GM19395 (cell line): ENCODE data around the gene BCL2.
"Not testable (repeated sequence)": the region's sequence is repeated elsewhere in the genome, so short reads cannot be mapped to it uniquely, and the experiment has no call there.

Source experiments
- ATAC-seq: cut with Tn5 transposase; IDR thresholded peaks from one replicate; pipeline ENCODE4 v1.9.1; 2021; ENCODE audit warnings: mild to moderate bottlenecking, moderate library complexity; ENCODE audit not compliant: unreplicated experiment

The BCL2 gene

DNA sequence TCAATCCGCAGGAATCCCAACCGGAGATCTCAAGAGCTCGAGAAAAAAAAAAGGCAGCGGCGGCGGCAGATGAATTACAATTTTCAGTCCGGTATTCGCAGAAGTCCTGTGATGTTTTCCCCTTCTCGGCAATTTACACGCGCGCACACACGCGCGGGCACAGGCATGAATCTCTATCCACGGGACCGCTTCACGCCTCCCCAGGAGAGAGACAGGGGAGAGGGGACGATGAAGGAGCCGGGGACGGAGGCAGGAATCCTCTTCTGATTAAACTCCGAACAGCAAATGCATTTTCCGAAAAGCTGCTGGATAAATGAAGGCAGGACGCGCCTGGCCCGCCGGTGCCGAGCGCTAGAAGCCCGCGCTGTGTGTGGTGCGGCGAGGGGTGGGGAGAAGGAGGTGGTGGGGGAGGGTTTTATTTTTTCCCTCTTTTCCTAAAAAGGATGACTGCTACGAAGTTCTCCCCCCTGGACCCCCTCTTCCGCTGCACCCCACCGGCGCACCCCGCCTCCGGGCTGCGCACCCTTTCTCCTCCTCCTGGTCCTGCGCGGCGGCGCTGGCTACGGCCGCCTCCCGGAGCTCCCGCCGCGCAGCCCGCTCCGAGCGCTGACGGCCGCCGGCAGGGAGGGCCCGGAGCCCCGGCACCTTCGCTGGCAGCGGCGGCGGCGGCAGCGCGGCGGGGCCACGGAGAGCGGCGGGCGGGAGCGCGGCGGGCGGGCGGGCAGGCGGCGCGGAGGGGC is at the start of gene BCL2:
TSS of gene BCL2 (minus strand) at position 387 of the 740 bp plus-strand sequence.
- ATAC-seq = peak; percentile 6

DNA sequence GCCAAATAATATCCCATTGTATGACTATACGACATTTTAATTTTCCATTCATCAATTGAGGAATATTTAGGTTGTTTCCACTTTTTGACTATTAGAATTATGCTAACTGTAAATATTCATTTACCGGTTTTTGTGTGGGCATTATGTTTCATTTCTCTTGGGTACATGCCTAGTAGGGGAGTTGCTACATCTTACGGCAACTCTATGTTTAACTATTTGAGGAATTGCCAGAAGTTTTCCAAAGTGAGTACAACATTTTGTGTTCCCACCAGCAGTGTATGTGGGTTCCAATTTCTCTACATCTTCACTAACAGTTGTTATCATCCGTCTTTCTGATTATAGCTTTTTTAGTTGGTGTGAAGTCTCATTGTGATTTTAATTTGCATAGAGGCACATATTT is 49.0 kb upstream of the BCL2 start:
- ATAC-seq = no peak

DNA sequence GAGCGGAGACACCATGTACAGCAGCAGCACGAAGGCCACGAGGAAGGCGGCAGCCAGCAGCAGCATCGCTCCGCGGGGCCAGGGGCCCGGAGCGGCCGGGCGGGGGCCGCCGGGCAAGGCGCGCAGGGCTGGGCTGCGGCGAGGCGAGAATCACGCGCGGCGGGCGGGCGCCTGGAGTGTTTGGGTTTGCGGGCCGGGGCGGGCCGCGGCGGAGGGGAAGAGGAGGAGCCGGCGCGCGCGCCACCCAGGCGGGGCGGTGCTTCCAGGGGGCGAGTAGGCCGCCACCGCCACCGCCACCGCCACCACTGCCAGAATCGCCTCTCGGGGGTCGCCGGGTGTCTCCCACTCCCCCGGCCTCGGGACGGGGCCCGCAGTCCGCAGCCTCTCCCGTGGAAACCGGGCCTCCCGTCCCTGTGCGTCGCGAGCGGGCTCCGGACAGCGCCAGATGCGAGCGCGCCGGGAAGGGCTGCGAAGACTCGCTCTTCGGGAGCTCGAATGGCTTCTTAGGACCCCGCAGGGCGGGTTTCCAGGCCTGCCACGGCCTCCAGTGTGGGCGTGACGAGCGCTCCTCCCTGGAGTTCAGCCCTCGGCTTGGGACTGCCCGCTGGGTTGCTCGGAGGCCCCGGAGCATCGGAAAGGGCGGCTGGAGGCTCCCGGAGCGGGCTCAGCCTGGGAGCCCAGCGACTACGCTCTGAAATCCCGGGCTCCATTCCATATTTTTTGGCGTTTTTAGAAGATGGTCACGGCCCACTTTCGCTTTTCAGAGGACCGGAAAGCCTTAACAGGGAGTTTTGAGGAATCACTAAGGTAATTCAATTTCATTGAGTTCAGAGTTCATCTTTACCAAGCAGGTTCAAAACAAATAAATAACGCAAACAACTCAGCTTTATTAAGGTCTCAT is 47.7 kb upstream of the BCL2 start, which contains the start of gene KDSR:
TSS of gene KDSR (minus strand) at position 154 of the 901 bp plus-strand sequence. CDS start at position 66, 88 bp downstream.
- ATAC-seq = peak; percentile 85

DNA sequence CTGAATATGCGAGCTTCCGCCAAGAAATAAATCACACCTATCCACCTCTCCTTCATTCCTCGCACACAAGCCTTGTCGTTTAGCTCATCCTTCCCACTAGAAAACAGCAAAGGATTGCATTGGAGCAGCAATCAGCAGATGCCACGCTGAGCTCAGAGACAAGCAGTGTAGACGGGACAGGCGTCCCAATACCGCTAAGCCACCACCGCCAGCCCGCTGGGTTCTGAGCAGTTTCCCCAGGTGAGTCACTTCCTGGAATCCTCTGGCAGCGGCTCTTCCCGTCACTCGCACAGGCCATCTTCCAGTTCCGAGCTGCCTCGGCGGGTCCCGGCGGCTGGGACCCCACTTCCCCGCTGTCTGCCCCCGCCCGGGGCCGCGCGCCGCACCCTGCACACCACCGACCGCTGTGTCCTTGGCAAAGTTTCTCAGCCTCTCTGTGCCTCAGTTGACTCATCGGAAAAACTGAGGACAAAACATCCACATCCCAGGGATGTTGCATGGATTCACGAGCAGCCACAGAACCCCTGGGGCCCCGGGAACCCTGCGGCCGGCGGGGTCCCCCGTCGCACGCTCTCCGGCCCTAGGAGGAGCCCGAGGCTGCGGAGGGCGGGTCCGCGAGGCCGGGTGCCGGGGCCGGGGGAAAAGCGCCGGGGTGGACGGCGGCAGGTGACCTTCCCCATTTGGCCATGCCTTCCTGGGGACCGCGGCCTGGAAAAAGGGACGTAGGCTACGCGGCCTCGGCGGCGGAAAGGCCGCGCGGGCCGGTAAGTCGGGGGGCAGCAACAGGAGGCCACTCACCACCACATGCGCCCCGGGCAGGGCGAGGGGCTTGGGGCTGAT is 46.9 kb upstream of the BCL2 start:
- ATAC-seq = peak; percentile 41

DNA sequence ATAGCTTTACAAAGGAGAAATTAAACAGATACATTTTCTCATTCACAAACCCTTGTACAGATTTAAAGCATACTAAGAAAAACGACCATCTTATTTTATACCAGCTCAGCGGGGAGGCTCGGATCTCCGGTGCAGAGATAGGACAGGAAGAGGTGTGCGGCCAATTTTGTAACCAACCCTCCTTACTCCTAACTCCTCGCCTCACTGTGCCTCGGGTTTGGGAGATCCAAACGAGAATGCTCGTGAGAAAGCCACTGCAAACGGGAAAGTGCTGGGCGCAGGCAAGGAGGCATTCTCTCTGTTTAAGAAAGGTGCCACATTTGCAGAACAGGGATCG is 46.3 kb upstream of the BCL2 start:
- ATAC-seq = peak; percentile 10

DNA sequence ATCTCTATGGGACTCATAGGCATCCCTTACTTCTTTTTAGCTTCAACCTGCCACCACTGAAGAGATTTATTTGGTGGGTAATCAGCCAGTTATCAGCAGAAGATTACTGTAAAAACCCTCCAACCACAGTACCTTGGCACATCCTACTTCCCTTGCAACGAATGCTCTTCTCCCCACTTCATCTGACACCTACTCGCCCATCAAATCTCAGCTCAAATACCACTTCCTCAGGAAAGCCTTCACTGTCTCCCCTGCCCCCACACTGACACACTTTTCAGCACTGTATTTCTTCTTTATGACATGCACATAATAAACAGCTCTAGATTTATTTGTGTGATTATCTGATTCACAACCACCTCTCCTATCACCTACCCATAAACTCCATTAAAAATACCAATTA is 44.4 kb upstream of the BCL2 start:
- no peak for ATAC-seq

DNA sequence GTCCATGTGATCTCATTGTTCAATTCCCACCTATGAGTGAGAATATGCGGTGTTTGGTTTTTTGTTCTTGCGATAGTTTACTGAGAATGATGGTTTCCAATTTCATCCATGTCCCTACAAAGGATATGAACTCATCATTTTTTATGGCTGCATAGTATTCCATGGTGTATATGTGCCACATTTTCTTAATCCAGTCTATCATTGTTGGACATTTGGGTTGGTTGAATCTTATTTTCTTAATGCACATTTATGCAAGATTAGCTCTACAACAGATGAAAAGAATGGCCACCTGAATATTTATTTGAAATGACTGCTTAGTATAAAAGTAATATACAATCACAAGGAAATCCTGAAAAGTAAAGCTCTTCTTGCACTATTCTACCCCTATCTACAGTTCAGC is 43.9 kb upstream of the BCL2 start:
- not testable (repeated sequence) for ATAC-seq

DNA sequence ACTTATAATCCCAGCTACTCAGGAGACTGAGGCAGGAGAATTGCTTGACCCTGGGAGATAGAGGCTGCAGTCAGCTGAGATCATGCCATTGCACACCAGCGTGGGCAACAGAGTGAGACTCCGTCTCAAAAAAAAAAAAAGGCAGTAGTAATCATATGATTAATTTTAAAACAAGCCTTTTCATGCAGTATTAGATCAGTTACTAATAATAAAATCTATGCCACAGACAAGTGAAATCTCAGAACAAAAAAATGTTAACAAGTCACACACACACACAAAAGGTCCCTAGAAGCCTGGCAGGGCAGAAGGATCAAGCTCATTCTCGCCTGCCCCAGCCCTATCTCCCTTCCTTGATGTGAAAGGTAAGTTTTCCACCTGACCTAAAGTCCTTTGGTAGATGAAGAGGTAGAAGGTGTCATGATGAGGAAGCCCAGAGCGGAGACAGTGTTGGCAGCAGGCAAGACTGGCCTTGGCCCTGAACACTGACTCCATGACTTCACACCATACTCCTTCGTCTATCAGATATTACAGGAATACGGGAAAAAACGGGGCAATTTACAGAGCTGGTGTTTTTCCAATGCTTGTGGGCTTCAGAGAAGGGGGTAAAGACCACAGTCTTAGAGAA is 36.8 kb upstream of the BCL2 start:
- no peak for ATAC-seq

DNA sequence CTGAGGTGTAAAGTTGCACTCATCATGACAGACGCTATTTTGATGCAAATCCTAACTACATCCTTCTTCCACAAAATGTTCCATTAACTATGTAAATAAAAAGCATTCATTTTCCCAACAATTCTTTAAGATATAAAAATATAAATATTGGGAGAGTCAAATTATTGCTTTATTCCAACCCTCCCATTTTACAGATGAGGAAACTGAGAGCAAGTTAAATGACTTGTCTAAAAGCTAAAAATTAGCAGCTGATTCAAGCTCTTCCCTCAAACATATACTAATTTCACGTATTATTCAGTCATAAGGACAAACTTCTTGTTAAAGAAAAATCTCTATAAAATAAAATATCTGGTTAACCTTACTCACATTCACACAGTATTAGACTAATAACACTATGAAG is 30.7 kb upstream of the BCL2 start:
- ATAC-seq = no peak

DNA sequence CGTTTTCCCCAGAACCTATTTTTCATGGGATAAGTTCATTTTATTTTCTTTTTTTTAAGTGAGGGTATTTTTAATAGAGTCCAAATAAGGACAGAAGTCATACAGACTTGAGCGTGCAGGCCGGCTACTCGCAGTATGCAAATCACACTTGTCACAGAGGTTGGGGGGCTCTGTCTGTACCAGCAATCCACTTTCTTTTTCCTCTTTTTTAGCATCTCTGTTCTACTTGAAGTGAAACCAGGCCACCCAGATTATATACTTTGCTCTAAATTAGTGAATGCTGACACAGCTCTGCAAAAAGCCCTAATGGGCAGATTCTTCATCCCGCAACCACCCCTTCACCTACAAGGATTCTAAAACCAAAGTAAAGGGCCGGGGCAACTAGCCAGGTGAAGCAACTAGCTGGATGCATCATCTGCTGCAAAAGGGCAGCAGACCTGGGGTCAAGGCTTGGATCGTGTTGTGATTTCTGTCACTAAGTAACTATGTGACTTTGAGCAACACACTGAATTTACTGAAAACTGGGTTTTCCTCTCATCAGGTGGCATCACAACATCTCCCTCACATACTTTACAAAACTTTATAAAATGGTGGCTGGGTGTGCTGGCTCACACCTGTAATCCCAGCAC is 29.1 kb upstream of the BCL2 start:
- ATAC-seq = peak; percentile 81

DNA sequence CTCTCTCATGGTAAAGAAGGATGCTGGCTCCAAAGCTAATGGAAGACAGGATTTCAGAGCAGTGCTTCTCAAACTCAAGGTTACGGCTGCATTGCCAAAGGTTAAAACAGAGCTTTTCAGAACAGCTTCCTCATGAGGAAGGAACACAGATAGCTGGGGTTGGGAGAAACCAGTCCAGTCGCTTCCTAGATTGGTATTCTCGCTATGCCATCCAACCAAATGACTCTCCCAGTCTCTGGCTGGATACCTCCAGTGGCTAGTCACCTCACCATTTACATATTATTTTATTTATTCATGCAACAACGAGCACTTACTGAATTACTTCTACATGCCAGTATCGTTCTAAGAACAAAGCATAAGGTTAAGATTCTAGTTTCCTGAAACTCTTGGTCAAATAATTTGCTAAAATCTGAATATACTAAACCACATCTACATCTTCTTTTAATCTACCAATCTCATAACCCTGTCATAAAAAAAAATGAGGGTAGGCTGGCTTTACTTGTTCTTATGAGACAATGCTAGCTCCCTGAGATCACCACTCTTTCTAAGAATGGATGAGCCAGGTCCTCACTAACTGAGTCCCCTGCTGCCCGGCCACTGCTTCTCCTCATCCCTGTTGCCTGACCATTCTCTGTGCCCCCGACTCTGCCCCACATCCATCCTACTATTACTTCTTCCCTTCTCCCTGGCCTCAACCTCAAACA is 27.1 kb upstream of the BCL2 start:
- ATAC-seq = no peak

DNA sequence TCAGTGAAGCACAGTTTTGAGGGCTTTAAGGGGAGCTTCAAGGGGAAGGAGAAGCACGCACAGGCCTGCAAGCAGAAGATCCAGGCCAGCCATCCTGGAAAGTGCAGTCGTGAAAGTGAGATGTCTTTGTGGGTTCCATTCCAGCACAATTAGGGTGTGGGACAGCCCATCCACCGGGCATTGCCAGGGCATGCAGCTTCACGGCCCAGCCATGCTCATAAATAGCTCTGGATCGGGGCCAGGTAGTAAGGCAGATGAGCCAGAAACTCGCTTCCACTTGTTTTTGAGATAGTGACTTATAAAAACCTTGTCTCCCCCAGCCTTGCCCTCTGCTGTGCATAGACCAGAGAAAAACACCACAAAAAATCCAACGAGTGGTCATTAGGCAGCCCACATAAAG is 26.5 kb upstream of the BCL2 start:
- ATAC-seq = no peak

DNA sequence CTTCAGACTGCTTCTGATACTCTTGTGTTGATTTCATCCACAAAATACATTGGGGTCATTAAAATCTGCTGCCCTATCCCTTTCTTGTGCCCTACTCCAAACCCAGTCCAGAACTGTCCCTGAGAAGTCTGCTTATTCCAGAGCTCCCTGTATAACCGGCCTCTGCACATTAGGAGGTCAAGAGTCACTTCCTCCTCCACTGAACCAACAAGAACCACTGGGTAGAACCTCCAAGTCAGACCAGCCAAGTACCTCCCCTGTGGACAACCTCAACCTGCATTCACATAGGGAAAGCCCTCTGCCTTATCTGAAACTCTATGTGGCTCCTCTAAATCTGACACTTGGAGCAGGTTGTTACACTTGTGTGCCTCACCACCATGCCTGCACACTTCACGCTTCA is 25.3 kb upstream of the BCL2 start:
- ATAC-seq = no peak

DNA sequence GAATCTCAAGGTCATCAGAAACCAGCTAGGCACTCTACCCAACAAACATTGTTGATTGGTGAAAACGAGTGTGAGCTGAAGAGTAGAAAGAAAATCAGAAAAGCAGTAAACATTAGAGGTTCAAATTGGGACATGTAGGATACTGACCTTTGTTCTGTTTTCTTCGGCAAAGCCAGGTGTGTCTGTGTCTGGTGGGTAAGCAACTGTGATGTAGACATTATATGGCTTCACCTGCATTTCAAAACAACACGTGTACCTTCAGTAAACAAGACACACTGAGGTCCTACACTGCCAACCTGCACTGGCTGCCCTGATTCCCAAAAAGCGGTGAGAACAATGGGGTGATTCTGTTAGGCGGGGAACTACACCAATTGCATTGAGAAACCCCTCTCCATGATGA is 24.7 kb upstream of the BCL2 start:
- no peak for ATAC-seq

DNA sequence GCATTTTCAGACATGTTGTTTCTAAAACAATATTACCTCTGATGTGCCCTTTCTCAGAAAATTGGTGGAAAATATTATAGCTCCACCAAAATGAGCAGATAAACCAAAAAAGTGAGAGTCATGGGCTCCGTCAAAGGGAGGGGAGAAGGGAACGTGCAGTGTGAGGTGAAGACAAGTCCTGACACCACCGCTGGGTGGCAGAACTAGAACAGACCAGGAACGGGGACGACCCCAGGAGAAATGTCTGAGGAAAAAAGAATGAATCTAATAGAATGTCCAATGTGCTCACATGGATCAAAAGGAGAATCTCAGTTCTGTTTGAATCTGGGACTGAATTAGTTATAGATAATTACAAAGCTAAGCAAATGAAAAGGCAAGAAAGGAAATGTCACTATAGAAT is 22.6 kb upstream of the BCL2 start:
- ATAC-seq = peak; percentile 56

DNA sequence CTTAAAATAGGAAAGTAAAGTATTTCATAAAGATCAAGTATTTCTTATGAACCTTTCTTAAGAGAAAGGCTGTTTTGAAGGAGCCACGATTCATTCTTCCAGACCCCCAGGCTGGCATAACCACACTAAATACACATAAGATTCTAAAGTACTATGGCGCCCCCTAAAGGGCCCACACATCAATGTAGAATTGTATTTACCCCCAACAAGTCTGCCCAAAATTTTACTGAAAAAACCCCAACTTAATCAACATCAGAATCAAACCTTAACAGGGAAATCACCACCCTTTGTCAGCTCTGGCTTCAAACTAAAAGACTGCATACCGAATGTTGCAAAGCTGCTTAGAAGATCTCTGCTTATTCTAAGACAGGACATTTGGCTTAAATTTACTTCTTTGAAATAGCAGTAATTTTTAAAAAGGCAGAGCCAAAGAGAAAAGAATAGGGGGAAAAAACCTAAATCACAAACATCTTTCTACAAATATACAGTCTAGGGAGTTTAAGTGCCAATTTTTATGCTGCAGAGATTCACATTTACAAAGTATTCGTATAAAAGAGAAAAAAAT is 20.4 kb upstream of the BCL2 start:
- ATAC-seq = no peak

DNA sequence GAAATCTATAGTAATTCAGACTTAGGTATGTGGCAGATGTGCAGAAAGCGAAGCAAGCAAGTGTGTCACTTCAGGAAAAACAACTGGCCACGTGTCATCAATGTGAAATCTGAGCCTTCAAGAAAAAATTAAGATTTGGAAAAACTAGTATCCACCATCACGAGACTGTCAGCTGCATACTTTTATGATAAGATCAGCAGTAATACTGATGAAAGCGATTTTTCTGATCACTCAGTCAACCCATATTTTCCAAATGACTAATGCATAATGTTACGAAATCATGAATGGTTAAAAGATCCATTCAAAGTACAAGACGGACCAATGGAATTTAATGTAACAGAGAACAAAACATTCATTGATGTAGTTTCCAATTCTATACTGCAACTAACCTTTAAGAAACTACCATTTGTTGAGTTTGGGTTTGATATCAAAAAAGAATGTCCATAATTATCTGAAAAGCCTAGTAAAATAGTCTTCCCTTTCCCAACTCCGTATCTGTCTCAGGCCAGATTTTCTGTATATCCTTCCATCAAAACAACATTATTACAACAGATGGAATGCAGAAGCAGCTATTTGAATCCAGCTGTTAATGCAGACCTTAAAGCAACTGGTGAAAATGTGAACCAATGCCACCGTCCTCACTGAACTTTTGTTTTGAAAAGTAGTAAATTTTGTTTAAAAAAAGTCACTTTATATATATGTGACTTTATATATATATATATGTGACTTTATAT is 17.0 kb upstream of the BCL2 start:
- ATAC-seq = no peak

DNA sequence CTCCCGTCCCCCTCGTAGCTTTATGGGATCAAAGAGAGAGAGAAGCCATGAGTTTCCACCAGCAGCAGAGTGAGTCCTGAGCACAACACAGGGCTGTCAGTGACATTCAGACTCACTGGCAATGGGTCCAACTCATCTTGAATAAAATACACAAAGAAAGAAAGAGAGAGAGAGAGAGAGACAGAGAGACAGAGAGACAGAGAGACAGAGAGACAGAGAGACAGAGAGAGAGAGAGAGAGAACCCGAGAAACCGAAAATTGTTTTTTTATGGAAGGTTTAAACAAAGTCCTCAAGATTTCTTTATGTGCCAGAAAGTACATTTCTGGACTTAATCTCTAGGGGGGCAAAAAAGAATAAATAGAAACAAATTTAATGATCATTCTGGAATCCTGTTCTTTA is 11.5 kb upstream of the BCL2 start:
- no peak for ATAC-seq
